Bone marrow (tissue), 2 donors: ENCODE measurements around the gene CHTOP.

Experiments used
- DNase-seq, 2 donors: peaks; one replicate each; lab custom pipeline; 2025; lab: John Stamatoyannopoulos, UW

CHTOP gene

DNA sequence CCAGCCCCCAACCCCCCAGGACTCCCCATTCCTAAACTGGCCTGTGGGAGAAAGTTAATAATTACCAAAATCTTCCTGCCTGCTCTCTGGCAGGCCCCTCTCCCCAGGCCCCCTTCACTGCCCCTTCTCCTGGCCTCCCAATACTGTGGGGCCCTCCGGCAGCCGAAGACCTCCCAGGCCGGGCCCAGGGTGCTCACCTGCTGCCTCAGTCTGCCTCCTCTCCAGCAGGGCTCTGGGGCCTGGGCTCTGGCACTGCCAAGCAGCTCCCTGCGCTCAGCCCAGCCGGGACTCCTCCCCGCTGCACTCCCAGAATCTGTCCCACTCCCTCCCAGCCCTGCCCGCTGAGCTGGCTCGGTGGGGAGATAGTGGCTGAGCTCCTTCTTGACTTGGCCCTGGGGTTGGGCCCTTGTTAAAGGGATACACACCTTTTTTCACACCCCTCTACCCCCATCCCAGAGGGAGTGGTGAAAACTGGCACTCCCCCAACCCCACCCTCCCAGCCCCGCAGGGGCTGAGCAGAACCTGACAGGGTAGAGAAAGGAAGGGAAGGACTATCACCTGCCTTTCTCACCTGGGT is 21.0 kb upstream of the CHTOP start, which contains the start of gene S100A16:
TSS of gene S100A16 (minus strand) at position 383 of the 577 bp plus-strand sequence. CDS start 4,986 bp downstream, outside the sequence.
- DNase-seq: no peak

DNA sequence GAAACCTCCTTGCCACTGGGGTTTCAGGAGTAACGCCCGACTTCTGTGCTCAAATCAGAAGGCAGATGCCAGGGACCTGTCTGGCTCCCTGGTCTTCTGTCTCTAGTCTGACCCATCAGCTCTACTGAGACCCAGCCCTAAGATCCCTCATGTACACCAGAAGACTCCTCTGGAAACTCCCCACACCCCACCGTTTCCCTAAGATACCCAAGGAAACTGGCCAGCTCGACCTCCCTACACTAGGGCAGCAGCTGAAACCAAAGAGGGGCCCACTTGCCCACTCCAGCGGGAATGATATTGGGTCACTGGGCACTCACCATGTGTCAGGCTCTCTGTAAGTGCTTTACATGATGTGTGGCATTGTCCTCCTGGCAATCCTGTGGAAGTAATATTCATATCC is 20.5 kb upstream of the CHTOP start:
- DNase-seq: no peak

DNA sequence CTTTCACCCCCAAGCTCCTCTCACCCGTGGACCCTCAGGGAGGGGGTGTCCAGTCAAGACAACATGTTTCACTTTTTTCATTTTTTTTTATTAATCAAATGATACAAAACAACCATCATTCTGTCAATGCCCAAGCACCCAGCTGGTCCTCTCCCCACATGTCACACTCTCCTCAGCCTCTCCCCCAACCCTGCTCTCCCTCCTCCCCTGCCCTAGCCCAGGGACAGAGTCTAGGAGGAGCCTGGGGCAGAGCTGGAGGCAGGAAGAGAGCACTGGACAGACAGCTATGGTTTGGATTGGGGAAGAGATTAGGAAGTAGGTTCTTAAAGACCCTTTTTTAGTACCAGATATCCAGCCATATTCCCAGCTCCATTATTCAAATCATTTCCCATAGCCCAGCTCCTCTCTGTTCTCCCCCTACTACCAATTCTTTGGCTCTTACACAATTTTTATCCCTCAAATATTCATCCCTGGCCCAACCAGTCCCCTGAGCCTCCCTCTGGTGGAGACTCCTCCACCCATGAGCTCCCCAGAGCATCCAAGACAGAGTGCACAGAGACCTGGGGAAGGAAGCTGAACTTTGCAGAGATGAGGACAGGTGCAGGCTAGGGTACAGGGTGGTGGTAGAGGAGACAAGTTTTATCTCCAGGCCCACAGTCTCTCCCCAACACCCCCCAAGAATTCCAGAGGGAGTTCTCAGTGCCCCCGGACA is 19.5 kb upstream of the CHTOP start:
- no peak for DNase-seq

DNA sequence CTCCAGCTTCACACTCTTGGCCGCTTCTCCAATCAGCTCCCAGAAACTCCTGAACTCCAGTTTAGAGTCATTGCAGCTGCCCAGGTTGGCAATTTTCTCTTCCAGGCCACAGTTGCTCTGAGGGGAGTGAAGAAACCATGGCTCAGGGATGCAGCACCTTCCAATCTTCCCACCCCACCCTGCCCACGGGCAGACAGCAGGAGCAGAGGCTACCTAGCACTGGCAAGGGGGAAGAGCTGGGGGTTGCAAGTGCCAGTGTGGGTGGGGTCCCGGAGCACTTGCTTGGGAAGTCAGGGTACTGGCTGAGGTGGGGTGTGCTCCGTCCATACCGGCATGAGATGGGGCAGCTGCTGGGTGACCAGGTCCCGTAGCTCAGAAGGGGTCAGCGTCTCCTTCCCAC is 19.0 kb upstream of the CHTOP start:
- no peak for DNase-seq

DNA sequence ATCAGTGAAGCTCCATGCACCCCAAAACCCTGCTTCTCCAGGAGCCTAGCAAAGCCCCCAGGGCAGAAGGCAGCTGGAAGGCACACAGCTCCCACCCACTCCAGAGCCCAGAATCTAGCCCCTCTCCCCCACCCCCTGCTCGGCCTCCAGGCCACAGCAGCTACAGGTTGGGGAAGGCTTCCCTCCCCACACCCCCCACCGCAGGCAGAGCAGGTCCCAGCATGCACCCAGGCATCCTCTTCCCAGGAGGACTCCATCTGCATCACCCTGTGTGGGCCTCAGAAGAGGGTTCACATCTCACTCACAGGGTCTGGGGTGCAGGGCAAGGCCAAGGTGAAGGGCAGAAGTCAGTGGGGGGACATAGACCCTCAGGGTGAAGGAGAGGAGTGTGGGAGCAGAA is 18.5 kb upstream of the CHTOP start:
- DNase-seq: no peak

DNA sequence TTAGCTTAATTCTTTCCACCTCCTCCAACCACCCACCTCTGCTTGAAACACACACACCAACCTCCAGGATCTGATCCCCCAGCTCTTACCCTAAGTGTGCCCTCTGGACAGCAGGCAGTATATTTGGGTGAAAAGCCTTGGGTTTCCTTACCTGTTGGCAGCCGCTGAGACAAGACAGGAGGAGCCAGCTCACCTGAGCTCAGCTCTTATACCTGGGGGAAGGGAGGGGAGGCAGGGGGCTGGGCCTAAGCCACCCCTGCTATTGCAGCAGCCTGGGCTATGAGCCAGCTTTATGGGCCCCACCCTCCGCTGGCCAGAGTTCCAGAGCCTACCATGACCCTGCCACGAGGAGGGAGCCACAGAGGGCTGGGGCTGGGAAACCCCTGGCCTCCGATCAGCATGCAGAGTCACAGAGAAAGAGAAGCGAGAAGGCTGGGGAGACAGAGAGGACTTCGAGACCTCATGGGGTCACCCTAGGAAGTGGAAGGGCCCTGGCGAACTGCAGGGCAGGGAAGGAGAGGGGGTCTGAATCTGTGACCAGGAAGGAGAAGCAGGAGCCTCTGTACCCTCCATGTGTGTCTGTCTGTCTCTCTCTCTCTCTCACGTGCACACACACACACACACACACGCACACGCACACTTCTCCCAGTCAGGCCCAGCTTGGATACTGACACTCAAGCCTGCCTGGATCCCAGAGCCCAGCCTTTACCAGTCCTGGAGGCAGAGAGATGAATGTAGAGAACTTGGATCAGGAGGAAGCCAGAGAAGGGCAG is 17.5 kb upstream of the CHTOP start, which contains the start of gene S100A14:
TSS of gene S100A14 (minus strand) at position 182 of the 773 bp plus-strand sequence. CDS start 467 bp downstream, outside the sequence.
- DNase-seq: no peak

DNA sequence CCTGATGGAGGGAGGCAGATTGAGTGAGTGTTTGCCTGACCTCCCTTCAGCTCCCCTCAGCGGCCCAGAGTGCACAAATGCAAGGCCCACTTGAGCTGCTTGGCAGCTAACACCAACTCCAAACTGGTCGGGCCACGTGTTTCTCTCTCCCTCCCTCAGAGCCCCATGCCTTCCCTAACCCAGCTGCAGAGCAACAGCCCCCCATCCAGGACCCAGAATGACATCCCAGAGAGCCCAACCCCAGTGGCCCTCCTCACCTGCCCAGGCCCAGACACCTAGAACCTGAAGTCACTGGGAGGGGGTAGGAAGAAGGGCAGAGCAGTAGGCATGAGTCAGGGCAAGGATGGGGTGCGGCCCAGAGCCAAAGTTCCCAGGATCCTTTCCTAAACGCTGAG is 17.0 kb upstream of the CHTOP start:
- no peak for DNase-seq

DNA sequence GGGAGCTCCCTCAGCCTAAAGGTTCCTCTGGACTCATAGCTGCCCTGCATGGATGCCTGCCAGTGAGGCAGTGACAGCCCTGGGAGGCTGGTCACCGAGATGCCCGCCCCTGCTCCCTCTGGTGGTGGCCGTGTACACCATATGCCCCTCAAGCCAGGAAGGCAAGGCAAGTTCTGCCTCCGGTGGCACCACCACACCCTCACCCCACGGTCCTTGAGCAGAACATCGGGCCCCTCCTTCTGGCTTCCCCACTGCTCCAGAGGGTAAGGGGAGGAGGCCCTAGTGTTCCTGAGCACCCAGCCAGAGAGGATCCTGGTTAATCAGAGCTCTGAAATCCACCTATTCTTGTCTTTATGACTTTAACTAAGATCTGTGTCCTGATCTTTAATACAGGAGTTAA is 16.2 kb upstream of the CHTOP start:
- DNase-seq: peak in 1 of 2 donors; percentile 77

DNA sequence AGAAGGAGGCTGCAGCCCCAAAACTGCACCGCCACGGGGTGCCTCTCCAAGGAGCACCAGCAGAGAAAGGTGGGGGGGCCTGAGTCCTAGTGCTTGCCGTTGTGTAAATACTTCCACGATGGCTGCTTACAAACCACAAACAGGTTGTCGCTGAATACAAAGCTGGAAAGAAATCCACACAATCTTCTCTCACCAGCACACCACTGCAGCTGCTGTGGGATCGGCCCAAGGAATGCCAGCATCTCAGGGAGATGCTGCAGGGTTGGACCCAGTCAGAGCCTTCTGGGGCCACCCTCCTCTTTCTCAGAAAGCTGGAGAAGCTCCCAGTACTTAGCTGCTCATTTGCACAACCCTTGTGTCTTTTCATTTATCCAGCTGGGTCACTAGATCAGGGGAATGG is 14.7 kb upstream of the CHTOP start:
- DNase-seq: no peak

DNA sequence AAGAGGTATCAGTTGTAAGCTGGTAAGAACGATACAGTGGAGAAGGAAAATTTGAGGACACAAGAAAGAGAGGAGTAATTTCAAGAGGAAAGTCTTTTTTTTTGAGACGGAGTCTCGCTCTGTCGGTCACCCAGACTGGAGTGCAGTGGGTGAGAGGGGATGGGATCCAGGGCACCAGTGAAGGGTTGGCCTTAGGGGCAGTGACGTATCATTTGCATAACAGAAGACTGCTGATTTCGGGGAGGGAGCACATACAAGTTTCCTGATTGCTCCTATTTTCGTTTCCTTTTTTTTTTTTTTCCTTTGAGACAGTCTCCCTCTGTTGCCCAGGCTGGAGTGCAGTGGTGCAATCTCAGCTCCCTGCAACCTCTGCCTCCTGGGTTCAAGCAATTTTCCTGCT is 10.8 kb upstream of the CHTOP start:
- no peak for DNase-seq

DNA sequence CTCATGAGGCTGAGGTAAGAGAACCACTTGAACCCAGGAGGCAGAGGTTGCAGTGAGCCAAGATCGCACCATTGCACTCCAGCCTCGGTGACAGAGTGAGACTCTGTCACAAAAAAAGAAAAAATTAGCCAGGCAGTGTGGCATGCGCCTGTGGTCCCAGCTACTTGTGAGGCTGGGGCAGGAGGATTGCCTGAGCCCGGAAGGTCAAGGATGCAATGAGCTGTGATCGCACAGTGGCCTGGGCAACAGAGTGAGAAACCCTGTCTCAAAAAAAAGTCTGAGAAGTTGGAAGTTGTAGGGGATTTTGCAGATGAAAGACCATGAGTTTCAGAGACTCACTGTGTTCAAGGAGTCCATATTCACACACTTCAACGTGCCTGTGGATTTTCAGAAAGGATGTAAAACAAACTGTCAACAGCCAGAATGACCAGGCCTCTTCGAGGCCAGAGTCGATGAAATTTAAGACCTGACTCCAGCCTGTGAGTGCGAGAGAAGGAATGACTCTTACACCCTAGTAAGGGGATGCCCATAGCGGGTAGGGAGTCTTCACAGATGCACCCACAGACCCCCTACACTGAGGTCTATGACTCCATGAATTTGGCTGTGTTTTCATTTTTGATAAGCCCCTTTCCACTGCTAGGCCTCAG is 8.8 kb upstream of the CHTOP start:
- DNase-seq: no peak

DNA sequence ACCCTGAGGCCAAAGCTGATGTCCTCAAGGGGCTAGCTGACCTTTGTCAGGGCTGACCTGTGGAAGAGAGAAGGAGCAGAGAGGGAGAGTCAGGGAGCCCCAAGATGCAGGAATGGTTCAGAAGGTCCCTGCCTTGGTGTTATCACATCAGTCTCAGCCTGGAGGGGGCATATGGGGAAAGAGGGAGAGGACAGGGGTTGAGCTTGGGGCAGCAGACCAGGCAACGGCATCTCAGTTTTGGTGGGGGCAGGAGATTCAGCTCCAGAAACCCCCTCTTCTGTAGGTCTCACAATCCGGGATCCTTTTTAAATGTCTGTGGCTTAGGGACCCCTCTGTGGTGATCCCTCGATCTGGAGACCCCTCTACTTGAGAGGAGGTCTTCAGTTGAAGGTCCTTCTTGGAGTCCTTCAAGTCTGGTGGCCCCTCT is 7.4 kb upstream of the CHTOP start:
- no peak for DNase-seq

DNA sequence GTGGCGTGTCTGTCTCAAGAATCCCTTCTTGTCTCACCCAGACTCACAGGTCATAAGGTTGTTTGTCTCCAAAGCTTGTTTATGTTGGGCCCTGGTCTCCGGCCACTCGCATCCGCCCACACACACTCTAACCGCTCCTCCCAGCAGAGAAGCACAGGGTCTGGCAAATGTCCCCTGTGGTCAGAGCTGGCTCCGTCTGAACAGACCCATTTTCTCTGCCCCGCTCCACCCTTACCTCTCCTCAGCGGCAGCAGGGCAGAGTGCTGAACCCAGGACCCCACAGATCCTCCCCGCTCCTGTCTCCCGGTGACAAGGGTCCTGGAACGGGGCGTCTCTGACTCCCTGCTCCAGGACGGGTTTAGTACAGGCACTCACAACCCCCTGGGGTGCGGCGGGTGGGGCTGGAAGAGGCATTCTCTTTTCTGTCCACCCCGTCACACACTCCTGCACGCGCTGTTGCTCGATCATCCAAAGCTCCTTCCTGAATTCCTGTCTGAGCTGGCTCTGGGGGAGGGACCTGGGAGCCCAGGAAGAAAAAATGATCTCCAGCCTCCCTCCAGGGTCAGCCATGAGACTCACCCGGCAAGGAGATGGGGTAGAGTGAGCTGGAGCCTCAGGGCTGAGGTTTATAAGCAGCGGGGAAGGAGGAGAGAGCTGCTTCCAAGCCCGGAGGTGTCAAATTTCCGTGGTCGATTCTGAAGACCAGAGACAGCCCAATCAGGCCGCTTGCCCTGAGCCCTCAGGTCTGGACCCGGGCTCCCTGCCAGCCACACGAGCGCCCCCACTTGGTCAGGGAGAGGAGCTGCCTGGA is 6.8 kb upstream of the CHTOP start, which contains the start of gene S100A13:
TSS of gene S100A13 (minus strand) at position 602 of the 811 bp plus-strand sequence. CDS start 1,033 bp downstream, outside the sequence.
- no peak for DNase-seq

DNA sequence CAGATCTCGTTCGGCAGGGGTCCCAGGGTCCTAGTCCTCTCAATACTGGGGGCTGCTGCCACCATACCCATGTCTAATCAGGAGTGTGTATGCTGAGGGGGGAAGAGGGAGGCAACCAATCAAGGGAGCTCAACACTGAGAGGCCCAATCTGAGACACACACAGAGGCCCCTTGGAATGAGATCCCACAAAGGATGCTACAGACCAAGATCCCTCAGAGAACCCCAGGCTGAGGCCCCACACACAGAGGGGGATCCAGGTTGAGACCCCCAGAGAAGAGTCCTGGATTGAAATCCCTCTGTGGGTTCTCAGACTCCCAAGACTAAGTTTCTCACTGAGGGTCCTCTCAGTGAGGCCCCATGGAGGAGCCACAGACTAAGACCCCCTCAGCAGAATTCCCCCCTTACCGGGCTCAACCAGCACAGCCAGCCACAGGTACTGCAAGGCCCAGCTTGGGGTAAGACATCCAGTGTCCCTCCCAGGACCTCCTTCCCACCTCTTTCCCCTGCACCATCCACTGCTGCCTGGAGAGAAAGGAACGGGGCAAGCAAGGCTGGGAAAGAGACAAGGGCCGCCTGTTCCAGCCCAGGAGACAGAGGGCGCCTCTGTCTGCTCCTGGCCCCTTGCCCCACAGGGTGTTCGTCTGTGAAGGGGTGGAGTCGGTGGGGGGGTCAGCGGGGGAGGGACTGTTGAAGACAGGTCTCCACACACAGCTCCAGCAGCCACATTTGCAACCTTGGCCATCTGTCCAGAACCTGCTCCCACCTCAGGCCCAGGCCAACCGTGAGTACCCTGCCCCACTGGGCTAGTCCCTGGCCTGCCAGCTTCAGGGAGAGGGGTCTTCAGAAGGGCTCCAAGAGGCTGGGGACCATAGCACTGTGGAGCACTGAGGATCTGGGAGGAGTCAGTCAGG is 5.9 kb upstream of the CHTOP start, which contains the start of gene S100A1:
TSS of gene S100A1 (plus strand) at position 720 of the 912 bp plus-strand sequence. CDS start 2,088 bp downstream, outside the sequence.
- DNase-seq: no peak

DNA sequence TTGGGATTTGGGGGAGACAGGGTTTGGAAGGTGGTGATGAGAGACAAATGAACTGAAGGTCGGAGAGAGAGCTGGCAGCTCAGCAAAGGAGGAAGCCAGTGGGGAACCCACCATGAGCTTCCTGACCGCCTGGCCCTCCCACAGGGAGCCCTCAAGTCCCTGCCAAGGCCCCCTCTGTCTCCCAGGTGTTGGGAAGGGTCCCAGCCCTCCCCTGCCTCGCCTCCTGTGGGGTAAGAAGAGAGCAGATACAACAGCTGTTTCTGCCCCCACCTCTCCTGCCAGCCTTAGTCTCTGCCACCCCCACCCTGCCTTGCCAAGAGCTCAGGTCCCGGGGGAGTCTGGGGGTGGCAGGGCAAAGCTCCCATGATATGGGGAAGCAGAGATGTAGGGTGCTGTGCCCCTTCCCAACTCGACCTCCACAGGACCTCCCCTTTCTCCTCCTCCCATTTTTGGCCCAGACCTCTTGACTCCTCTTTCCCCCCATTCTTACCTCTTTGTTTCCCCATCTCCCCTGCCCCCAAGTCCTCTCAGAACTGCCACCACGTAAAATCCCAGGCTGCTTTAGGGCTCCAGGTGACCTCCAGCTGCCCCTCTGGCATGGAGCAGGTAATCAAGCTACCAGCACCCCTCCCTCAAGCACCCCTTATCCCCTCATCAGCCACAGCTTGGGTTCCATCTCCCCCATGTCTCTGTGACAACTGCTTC is 5.1 kb upstream of the CHTOP start:
- DNase-seq: no peak

DNA sequence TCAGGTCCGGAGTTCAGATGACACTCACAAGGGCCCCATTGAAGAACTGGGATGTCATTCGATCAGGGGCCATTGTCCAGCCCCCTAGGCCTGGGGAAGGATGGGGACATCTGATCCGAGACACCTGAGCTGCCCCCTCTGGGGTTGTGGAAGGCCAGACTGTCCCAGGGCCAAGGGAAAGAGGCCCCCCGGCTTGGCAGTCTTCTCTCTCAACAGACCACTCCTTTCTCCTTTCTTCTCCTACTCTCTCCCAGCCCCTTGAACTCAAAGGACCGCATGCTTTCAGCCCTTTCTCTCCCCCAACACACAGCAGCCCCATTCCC is 4.6 kb upstream of the CHTOP start:
- no peak for DNase-seq

DNA sequence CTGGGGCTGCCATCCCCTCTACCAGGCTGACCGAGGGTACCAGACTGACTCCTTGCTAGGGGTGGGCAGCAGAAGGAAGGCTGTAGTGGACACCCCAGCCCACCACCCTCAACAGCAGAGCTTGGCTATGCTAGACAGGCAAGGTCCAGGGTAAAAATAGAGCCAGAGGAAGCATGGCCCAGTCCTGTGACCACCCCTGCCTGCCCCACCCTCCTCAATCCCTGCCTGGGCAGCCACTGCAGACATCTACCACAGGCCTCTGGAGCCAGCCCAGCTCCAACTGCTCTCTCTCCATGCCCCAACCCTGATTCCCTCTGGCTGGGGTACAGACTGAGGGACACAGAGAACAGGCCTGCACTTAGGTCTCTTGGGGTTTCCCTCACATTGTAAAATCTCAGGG is 3.9 kb upstream of the CHTOP start:
- DNase-seq: no peak

DNA sequence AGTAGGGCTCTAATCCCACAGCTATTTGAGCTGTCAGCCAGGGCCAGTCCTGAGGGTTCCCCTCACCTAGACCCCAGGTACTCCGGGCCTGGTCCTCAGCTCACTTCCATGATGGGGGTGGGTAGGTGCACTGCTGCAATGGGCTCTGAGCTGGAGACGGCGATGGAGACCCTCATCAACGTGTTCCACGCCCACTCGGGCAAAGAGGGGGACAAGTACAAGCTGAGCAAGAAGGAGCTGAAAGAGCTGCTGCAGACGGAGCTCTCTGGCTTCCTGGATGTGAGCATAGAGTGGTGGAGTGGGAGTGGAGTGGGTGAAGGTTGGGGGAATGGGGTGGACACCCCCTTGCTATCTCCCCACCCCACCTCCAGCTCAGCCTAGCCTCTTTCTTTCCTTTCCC is 3.5 kb upstream of the CHTOP start:
- no peak for DNase-seq
